Germinal center (tissue), 1 donor: ENCODE results near the gene LPCAT1.
A peak's percentile ranks its signal among the peaks of the same experiment; 100 is the strongest.
"Not testable (repeated sequence)": the region's sequence is repeated elsewhere in the genome, so short reads cannot be mapped to it uniquely, and the experiment has no call there.

ENCODE experiments used
- DNase-seq: peaks from one replicate; pipeline ENCODE4 v3.0.0; 2012; ENCODE audit warnings: mixed read lengths, low spot score

LPCAT1 gene

DNA sequence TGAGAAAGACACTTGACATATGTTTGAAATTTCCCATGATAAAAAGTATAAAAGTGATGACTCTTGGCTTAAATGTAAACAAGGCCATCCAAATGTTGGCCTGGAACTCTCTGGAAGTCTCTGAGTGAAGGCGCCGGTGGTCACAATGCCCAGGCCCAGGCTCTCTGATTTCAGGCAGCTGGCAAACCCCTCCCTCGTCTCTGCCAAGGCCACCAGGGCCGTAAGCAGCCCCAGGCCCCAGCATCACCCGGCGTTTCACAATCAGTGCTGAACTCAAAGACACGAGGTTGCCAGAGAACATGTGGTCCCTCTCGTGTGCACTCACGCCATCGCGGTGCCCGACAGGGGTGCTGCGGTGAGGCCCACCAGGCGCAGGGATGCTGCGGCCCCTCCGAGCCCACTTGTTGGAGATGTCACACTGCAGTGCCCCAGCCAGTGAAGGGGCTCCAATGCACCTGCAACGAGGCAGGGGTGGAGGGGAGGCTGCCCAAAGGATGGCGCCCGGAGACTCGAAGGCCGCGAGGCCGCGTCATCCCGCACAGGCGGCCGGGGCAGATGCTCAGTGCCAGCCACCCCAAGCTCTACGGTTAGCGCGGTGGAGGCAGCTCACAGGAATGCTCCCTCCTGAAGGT is 15.0 kb downstream of the LPCAT1 start:
- DNase-seq = no peak

DNA sequence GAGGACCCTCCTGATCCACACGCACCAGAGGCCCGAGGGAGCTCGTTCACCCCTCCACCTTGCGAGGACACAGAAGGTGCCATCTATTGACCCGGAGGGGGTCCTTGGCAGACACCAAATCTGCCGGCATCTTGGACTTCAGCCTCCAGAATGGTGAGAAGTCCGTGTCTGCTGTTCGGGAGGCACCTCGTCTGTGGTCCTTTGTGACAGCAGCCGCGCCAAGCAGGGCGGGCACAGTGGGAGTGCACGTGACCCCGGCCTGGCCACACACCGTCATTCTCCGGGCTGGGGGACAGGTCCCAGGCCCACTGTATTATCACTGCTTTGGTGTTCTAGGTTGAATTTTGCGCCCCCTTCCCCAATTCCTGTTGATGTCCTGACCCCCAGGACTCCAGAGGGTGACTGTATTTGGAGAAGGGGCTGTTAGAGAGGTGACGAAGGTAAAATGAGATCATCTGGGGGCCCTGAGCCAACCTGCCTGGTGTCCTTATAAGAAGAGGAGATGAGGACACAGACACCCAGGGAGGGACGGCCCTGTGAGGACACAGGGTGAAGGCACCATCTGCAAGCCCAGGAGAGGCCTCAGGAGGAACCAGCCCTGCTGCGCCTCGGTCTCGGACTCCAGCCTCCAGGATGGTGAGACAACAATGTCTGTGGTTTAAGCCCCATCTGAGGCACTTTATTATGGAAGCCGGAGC is 15.7 kb downstream of the LPCAT1 start:
- no peak for DNase-seq

DNA sequence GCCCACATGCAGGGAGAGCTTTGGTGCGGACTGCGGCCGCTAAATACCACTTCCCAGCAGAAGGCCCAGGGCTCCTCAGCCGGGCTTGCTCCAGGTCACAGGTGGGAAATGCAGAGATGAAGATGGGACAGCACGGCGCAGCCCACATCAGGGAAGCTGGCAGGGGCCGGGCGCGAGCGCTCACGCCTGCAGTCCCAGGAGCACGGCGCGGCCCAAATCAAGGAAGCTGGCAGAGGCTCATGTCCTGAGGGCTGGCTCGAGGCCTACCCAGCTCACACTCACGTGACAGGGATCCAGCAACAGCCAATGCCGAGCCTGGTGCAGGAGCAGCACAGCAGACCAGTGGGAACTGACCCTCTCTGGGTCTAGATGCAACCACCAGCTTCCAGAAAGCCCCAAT is 16.3 kb downstream of the LPCAT1 start:
- DNase-seq = no peak

DNA sequence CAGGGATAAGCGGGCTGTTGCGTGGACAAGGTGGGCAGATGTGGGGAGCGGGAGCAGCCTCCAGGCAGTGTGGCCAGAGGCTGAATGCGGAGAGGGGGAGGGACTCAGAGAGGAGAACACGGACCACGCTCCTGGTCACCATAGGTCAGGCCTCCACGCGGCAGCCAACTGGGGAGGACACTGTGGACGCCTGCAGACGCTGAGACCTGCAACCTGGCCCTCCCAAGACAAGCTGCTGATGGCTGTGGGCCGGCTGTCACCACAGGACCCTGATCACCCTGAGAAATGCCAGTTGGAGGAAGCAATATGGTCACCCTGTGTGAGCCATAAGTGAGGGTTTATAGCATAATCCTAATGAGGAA is 16.8 kb downstream of the LPCAT1 start:
- no peak for DNase-seq

DNA sequence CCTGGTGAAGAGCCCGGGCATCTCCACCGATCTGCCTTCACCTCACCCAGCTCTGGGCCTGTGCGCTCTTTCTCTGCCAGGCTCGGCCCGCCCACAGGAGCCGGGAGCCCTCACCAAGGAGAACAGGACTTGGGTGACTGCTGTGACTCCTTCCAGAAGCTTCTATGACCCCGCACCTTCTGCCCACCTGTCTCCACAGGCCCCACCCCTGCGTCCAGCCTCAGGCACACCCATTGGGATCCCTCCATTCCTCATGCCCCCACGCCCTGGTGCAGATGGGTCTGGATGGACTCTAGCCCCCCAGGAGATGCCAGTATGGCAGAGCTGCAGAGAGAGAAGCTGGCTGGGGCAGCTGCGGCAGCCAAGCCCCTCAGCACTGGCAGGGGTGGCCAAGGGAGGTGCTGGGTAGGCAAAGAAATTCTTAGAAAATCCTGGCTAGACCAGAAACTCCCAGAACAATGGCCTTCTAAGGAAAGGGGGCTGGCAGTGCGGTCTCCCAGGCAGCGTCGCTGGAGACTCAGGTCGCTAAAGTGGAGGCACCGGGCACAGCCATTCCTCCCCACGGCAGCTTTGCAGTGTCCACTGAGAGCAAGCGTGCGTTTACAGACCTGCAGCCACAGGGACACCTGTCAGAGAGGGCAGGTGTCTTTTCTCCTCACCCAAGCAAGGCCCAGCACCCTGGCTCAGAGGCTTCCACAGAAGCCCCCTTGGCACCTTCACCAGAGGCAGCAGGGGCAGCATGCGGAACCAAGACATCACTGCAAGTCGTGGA is 17.3 kb downstream of the LPCAT1 start:
- no peak for DNase-seq

DNA sequence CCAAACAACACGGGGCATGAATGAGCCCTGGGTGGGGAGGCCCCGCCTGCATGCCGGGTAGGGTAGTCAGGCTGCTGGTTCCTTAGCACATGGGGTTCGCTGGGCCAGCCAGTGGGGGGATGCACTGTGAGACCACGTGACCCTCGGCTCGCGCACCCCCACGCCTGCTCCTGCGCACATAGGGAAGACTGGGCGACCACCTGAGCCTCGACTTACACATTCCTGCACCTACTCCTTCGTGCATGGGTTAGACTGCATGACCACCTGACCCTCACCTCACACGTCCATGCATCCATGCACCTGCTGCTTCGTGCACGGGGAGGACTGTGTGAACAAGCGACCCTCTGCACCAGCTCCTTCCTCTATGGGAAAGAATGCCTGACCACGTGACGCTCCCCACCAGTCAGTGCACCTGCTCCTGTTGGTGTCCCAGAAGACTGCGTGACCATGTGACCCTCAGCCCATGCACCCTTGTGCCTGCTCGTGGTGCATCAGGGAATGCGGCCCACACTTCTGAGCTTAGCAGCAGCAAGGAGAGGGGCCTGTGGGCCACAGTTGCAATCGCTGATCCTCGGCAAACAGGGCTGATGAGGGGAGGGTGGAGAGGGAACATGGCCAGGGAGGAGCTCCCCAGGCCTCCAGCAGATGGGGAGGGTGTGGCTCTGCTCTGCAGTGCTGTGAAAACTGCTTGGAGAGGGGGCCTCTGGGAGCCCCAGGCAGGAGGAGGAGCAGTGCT is 18.1 kb downstream of the LPCAT1 start:
- DNase-seq = no peak

DNA sequence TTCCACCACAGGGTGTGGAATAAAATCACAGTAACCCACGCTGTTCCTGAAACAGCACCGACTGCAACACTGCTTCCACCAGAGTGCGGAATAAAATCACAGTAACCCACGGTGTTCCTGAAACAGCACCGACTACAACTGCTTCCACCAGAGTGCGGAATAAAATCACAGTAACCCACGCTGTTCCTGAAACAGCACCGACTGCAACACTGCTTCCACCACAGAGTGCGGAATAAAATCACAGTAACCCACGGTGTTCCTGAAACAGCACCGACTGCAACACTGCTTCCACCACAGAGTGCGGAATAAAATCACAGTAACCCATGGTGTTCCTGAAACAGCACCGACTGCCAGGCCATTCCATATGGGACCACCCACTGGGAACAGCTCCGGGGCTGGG is 18.7 kb downstream of the LPCAT1 start:
- not testable (repeated sequence) for DNase-seq

DNA sequence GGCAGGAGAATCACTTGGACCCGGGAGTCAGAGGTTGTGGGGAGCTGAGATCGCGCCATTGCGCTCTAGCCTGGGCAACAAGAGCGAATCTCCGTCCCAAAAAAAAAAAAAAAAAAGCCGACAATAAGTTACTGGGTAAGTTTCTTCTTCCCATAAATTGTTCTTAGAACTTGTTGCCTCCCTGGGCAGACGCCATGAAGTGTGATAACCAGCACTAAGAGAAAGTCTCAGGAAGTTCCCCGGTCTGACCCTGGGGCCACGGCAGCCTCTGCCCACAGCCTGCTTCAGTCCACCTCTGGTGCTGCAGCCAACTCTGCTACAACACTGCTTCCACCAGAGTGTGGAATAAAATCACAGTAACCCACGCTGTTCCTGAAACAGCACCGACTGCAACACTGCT is 19.1 kb downstream of the LPCAT1 start:
- no peak for DNase-seq

DNA sequence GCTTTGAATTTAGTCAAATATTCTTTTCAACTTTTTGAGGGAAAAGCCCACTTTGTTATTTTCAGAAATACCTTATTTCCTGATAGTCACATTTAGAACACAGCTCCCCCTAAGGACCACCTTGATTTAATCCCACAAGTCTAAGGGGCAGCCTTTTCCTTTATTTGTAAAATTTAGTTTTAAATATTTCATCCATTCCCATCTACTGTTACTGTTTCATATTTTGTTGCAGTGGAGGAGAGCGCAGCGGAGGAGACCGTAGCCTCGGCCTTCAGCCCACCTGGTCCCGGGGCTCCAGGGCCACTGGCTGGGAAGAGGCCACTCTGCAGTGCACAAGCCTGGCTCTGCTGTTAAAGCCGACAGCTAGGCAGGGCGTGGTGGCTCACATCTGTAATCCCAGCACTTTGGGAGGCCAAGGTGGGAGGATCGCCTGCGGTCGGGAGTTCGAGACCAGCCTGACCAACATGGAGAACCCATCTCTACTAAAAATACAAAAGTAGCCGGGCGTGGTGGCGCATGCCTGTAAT is 19.6 kb downstream of the LPCAT1 start:
- no peak for DNase-seq

DNA sequence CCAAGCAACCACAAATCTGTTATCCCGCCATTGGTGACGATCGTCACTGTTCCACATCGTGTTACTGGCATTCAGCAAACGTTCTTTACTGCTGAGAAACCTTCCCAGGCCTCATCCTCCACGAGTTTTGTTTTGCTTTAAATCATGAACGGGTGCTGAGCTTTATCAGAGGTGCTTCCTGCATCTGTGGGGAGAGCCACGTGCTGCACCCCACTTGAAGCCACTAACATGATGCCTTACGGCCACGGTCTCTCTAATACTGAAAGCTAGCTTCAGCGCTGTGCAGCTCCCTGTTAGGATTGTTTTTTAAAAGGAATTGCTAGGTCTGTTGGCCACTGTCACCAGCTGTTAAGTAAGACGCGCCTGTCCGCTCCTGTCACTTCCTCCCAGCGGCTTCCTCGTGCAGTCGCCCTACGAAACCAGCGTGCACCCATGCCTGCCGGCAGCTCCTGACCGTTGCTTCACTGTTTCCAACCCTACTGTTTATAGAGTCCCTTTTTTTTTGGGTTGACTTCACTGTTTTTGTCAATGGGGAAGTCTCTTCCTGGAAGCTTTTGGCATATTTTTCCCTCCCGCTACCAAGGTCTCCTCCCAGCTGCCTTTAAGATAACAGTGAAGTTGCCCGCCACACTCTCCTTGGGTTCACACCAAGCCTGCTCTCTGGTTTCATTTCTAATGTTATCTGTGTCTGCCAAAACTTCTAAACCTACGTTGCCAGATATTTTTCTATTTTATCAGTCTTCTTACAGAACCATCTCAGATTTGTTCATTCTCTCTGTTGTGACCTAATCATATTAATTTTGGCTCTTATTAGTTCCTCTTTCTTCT is 20.3 kb downstream of the LPCAT1 start:
- no peak for DNase-seq

DNA sequence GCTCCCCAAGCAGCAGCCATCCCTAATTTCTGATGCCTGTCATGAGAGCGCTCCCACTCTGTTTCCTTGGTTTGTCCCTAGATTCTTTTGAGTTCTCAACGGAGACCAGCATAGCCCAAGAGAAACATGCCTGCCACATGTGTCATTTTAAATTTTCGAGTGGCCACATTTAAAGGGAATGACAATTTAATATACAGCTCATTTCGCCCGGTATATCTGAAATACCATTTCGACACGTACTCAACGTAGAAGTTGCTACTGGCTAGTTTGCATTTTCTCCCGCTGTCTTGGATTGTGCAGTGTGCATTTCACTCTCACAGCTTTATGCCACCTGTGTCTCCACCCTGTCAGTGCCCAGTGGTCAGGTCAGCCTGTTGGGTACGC is 21.0 kb downstream of the LPCAT1 start:
- DNase-seq = no peak

DNA sequence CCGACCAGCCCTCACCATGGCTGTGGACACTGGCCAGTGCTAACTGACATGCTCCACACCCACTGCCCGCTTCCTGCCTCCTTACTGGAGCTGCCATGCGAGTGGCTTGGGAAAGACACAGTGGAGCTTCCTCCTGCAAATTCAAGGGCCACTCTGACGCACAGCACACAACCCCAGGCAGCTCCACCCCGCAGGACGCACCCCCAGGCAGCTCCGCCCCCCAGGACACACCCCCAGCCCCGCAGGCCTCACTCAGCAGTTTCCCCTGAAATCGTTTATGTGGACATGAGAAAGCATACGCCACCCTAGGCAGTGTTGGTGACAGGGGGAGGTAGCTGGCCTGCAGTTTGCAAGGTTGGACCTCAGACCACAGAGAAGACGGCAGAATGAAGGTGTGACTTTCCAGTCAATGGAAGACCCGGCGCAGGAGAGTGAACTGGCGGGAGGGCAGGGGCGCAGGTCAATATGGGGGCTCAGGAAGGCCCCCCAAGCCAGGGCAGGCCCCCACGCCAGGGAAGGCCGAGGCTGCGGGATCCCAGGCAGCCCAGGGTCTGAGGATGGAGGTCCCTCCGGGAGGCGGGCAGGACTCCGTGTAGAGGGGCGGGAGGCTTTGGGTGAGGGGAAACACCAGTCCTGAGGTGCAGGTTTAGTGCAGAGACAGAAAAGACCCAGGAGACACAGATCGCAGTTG is 21.6 kb downstream of the LPCAT1 start:
- DNase-seq = peak; percentile 84

DNA sequence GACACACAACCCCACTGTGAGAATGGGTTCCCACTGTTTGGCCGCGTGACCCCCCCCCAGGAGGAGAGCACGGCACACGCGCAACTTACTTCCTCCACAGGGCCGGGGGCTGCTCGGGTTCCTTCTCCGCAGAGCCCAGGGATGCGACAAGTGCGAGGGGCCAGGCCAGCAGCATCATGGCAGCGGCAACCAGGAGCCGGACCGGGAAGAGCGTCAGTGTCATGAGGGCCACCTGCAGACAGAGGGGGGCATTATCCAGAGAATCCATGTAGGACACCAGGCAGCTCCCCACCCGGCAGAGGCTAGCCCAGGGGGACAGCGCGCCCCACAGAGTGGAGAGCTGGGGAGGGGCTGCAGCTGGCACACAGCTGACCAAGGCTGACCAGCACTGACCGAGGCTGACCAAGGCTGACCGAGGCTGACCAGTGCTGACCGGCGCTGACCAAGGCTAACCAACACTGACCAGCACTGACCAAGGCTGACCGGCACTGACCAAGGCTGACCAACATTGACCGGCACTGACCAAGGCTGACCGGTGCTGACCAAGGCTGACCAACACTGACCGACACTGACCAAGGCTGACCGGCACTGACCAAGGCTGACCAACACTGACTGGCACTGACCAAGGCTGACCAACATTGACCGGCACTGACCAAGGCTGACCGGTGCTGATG is 22.3 kb downstream of the LPCAT1 start:
- no peak for DNase-seq

DNA sequence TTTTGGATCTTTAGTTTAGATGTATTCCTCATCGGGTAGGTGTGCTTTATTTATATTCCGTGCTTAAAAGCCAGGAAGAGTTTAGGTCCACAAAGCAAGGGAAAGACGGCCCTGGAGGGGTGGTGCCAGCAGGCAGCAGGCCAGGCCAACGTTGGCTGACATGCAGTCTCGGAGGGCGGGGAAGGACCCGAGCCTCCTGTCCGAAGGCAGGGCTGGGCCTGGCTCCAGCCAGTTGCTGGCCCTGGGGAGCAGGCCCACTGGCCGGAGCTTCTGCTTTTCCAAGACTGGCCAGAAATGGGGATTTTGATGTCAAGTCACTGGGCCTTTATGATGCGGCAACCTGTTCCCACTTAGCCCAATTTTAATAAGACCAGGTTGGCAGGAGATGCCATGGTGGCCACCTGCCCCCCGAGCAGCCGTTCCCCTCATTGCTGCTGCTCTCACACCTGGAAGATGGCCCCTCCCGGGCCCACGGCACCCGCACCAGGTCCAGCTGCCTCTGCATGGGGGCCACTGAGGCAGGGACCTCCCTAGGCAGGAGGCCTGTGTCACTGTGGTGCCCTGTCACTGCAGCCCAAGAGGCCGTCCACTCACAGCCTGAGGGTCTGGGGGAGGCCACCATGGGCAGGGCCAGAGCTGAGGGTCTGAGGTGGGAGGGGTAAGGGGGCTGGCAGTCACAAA is 23.2 kb downstream of the LPCAT1 start:
- DNase-seq = no peak

DNA sequence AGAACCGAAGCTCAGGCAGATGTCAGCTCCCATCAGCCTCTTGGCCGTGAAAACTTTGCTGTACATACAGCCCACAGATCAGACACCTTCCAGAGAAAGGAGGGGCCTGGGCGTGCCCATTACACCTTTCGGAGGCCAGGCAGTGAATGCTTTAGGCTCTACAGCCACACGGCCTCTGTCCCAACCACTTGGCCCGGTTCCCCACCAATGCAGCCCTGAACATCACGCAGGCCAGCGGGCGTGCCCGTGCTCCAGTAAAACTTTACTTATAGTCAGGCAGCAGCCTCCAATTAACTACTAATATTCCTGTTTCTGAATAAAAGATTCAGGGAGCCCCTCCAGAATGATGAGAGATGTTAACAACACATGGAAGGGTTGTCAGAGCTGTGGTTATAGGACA is 23.9 kb downstream of the LPCAT1 start:
- DNase-seq = no peak

DNA sequence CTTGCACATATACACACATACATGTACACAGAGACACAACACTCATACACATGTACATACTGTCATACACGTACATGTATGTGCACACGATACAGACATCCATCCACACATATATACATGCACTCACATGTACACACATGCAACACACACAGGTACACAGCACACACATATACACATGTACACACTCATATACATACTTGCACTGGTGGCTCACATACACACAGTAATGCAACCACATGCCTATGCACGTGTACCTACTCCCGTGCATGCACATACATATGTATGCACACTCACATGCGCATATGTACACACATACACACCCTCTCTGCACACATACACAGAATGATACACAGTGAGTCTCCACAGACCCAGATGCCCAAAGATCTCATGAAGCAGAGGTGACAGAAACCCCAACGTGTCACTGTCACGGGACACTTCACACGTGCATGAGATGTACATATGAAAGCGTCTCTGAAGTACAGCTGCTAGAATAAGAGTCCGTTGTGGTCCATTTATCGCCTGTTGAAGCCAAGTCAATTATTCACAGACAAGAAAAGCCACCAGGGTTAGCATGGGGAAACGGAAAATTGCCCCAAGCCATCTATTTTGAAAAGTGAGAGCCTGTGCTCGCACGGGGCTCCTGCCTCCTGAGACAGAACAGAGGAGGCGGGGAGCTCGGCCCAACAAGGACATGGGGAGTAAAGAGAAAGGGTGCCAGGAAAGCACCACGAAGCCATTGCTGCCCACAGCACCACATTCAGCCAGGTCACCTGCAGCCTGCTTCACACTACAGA is 24.9 kb downstream of the LPCAT1 start:
- DNase-seq = no peak

DNA sequence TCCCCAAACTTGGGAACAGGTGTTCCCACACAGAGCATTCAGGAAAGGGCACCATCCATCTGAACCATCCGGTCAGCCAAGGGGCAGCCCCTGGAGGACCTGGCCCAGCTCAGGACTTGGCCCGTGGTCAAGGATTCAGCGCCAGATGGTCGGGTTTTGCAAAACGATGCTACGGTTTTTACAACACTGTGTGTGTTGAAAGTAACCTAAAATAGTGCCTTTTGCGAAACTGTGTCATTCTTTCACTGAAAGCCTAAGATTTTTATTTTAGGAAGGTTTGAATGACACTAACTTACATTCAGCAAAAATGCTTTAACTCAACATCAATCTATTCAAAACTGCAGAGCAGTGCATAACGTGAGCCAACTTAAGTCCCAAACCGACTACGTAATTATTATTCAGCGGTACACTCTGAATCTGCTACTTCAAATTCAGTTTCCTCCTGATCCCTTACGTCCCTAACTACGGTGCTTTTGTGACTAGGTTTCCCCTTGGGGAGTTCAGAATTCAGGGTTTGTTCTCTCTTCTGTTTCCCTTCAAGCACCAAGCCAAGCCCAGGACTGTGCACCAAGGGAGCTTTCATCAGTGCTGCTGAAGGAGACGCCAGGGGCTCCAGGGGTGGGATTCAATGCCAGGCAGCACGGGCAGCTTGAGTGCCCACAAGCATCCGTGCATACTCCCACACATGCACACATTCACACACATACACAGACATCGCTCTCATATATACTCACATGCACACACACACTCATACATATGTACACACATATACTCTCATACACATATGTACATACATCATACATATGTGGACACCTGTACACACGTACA is 25.8 kb downstream of the LPCAT1 start:
- no peak for DNase-seq

DNA sequence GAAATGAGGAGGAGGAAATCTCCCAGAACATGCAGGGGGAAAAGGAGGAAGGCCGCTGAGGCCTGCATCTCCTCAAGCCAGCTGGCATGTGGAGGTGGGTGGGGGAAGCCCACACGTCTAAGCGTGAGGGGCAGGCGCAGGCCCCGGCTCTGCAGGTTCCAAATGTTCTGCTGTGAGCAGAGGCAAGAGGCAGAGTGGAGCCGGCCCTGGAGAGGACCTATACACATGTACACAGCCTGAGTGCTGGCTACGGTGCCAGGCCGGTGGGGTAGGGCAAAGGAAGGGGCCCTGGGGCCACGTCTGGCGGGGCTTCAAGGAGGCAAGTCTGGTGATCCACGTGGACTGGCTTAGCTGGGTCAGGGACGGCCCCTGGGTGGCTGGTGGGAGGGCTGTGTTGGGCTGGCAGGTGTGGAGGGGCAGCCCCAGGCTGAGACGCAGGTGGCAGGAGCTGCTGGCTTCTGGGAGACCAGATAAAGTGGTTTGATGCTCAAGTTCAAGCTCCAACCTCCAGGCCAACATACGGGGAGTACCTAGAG is 26.4 kb downstream of the LPCAT1 start:
- no peak for DNase-seq
